ENCODE results near the gene MGP.

DNA sequence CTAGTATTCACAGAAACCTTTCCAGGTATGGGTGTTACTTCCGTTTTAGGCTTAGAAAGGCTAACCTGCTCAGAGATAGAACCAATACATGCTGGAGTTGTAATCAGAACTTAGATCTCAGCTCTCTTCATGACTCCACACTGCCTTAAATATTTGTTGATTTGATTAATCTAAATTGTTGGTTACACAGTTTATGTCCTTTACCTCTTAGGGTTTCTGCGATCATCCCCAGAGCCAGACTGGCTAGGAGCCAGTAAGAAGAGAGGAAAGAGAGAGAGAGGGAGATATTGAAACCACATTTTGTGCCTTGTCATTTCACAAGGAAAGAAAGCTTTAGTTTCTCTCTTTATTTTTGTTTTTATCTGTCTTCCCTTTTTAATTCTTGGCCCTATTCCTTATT lies 16.8 kb upstream of the MGP start:
- TF ChIP-seq POLR2AphosphoS5 (IDR thresholded peaks at IDR 0.05) = no peak
- TF ChIP-seq, protein P1, sequence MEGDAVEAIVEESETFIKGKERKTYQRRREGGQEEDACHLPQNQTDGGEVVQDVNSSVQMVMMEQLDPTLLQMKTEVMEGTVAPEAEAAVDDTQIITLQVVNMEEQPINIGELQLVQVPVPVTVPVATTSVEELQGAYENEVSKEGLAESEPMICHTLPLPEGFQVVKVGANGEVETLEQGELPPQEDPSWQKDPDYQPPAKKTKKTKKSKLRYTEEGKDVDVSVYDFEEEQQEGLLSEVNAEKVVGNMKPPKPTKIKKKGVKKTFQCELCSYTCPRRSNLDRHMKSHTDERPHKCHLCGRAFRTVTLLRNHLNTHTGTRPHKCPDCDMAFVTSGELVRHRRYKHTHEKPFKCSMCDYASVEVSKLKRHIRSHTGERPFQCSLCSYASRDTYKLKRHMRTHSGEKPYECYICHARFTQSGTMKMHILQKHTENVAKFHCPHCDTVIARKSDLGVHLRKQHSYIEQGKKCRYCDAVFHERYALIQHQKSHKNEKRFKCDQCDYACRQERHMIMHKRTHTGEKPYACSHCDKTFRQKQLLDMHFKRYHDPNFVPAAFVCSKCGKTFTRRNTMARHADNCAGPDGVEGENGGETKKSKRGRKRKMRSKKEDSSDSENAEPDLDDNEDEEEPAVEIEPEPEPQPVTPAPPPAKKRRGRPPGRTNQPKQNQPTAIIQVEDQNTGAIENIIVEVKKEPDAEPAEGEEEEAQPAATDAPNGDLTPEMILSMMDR (IDR thresholded peaks at IDR 0.05) = no peak
- TF ChIP-seq POLR2A (IDR thresholded peaks at IDR 0.05) = no peak
